ENCODE measurements around the gene EPN3. TPM values are rescaled to one million over a fixed set of nuclear protein-coding genes. Genes with fewer than 3 reads are reported as not detected.

The EPN3 gene
- total RNA-seq, 1 experiment from 2014 or later, result 20.5 TPM

DNA sequence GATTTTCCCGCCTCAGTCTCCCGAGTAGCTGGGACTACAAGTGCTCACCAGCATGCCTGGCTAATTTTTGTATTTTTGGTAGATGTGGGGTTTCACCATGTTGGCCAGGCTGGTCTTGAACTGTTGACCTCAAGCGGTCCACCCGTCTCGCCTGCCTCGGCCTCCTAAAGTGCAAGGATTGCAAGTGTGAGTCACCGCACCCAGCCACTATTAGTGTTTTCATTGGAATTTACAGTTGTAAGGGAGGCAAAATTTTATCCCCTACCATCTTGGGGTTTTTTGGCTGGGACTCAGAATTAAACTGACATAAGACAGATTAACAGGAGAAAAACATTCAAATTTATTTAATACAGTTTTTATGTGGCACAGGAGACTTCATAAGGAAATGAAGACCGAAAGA is 36.6 kb upstream of the EPN3 start:
- DNase-seq (peak; percentile 37), ATAC-seq (no peak)
- H3K4me2 ChIP-seq (ENCODE audit: low read length), result no peak overlapping the region
- H3K4me1 ChIP-seq (ENCODE audit: insufficient read depth, low read length), result peaks cover 8% of the 10 kb centered on the region
- H3K9me2 ChIP-seq (replicated peaks; ENCODE audit: low read length), result no peaks in the 10 kb centered on the region
- no peaks in the 10 kb centered on the region for H3K27me3 ChIP-seq (ENCODE audit: low read length)
- H3K79me2 ChIP-seq (ENCODE audit: low read length), result no peaks in the 10 kb centered on the region
- no peaks in the 10 kb centered on the region for H3F3A ChIP-seq (ENCODE audit: low read length, unreplicated experiment)
- H3K9me3 ChIP-seq (ENCODE audit: low read length), result no peaks in the 10 kb centered on the region
- H3K27ac ChIP-seq (ENCODE audit: low read length), result no peak overlapping the region
- BruUV-seq (replicated peaks), result no TSS peak
- ChIA-PET CTCF (interaction anchor here (0.6 kb wide), 2 partner anchors 18 to 602 kb away, joined by 3 to 5 read pairs; no protein-coding TSS in a partner anchor), POLR2A (ENCODE audit: unreplicated experiment) (no interaction called here)
- intact Hi-C loops (cut with micrococcal nuclease), result no loop called here
- H3K36me3 ChIP-seq (ENCODE audit: low read depth, low read length), result no peaks in the 10 kb centered on the region
- no peak overlapping the region for H2AFZ ChIP-seq (ENCODE audit: low read length)
- no peak overlapping the region for H3K4me3 ChIP-seq (ENCODE audit: low read length)
- H4K20me1 ChIP-seq (ENCODE audit: low read length), result no peaks in the 10 kb centered on the region
- H3K9ac ChIP-seq (ENCODE audit: low read length), result no peak overlapping the region
- TF ChIP-seq EZH2 (IDR thresholded peaks at IDR 0.05; ENCODE audit: low read length, unreplicated experiment), result no peak
- no peak for TF ChIP-seq EZH2phosphoT487 (IDR thresholded peaks at IDR 0.05; ENCODE audit: borderline replicate concordance, low read length)
- TF ChIP-seq, protein P1, sequence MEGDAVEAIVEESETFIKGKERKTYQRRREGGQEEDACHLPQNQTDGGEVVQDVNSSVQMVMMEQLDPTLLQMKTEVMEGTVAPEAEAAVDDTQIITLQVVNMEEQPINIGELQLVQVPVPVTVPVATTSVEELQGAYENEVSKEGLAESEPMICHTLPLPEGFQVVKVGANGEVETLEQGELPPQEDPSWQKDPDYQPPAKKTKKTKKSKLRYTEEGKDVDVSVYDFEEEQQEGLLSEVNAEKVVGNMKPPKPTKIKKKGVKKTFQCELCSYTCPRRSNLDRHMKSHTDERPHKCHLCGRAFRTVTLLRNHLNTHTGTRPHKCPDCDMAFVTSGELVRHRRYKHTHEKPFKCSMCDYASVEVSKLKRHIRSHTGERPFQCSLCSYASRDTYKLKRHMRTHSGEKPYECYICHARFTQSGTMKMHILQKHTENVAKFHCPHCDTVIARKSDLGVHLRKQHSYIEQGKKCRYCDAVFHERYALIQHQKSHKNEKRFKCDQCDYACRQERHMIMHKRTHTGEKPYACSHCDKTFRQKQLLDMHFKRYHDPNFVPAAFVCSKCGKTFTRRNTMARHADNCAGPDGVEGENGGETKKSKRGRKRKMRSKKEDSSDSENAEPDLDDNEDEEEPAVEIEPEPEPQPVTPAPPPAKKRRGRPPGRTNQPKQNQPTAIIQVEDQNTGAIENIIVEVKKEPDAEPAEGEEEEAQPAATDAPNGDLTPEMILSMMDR (conservative IDR thresholded peaks at IDR 0.05; ENCODE audit: low read depth, low read length), result no peak

DNA sequence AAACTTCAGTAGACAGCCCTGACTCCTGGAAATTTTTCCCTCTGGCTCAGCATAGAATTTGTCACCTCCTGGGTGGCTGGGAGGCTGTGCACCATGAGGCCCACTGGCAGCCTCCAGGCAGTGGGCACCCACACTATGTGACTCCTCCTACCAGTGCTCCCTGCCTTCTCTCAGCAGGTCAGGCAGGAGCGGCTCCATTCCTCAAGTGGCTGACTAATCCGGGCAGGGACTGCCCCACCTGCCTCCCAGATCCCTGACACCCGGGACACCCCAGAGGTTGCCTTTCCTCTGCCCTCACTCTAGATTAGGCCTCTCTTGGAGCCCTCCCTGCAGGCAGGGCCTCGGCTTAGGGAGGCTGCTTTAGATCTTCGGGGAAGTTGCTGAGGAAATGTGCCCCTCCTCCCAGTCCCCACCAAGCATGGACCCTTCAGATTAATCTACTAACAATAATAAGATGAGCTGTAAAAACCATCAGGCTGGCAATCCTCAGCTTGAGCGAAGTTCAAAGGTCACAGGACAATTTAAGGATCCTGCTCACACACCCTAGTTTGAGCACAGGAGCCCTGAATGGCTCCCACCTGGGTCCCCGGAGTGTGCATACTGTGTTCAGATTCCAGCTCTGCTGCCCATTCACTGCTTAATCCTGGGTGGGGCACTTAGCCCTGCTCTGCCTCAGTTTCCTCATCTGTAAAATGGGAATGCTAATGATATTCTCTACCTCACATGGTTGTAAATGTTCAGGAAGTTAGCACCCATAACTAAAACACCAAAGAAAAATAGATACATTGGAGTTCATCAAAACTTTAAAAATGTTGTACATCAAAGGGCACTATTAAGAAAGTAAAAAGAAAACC is 34.3 kb upstream of the EPN3 start:
- Histone ChIP-seq H3K9me3 (ENCODE audit: low read length) (no peaks in the 10 kb centered on the region), H3K79me2 (ENCODE audit: low read length) (no peaks in the 10 kb centered on the region), H3K4me2 (ENCODE audit: low read length) (0 out of 2 replicates have a peak overlapping the region, but pooled peaks have one; percentile 3), H3K27ac (ENCODE audit: low read length) (no peak overlapping the region), H2AFZ (ENCODE audit: low read length) (peak overlapping the region; percentile 47), H4K20me1 (ENCODE audit: low read length) (no peaks in the 10 kb centered on the region), H3K36me3 (ENCODE audit: low read depth, low read length) (no peaks in the 10 kb centered on the region), H3K4me3 (ENCODE audit: low read length) (no peak overlapping the region), H3K4me1 (ENCODE audit: insufficient read depth, low read length) (peaks cover 8% of the 10 kb centered on the region), H3F3A (ENCODE audit: low read length, unreplicated experiment) (no peaks in the 10 kb centered on the region), H3K9me2 (replicated peaks; ENCODE audit: low read length) (no peaks in the 10 kb centered on the region), H3K9ac (ENCODE audit: low read length) (no peak overlapping the region), H3K27me3 (ENCODE audit: low read length) (no peaks in the 10 kb centered on the region)
- ChIA-PET POLR2A (ENCODE audit: unreplicated experiment) (no interaction called here), CTCF (interaction anchor here (0.6 kb wide), 1 partner anchor 12 kb away, joined by 5 read pairs; no protein-coding TSS in a partner anchor)
- DNase-seq (peak; percentile 65), ATAC-seq (peak; percentile 91)
- intact Hi-C loops (cut with micrococcal nuclease), result no loop called here
- no TSS peak for BruUV-seq (replicated peaks)
- TF ChIP-seq EZH2 (IDR thresholded peaks at IDR 0.05; ENCODE audit: low read length, unreplicated experiment), result no peak
- TF ChIP-seq EZH2phosphoT487 (IDR thresholded peaks at IDR 0.05; ENCODE audit: borderline replicate concordance, low read length), result no peak
- TF ChIP-seq, protein P1 (conservative IDR thresholded peaks at IDR 0.05; ENCODE audit: low read depth, low read length), result no peak

DNA sequence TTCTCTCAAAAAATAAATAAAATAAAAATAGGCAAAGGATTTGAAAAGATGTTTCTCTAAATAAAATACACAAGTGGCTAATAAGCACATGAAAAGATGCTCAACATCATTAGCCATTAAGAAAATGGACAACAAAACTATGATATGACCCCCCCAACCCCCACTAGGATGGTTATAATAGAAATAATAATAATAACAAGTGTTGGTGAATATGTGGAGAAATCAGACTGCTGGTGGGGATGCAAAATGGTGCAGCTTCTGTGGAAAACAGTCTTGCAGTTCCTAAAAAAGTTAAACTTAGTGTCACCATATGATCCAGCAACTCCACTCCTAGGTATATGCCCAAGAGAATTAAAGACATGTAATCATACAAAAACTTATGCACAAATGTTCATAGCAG is 33.3 kb upstream of the EPN3 start:
- ATAC-seq (no peak), DNase-seq (no peak)
- no peaks in the 10 kb centered on the region for H4K20me1 ChIP-seq (ENCODE audit: low read length)
- H3K4me2 ChIP-seq (ENCODE audit: low read length), result no peak overlapping the region
- H3K4me3 ChIP-seq (ENCODE audit: low read length), result no peak overlapping the region
- ChIA-PET POLR2A (ENCODE audit: unreplicated experiment) (no interaction called here), CTCF (no interaction called here)
- no peaks in the 10 kb centered on the region for H3K36me3 ChIP-seq (ENCODE audit: low read depth, low read length)
- H2AFZ ChIP-seq (ENCODE audit: low read length), result no peak overlapping the region
- no peak overlapping the region for H3K9ac ChIP-seq (ENCODE audit: low read length)
- no peak overlapping the region for H3K27ac ChIP-seq (ENCODE audit: low read length)
- no peaks in the 10 kb centered on the region for H3K79me2 ChIP-seq (ENCODE audit: low read length)
- intact Hi-C loops (cut with micrococcal nuclease), result no loop called here
- H3K27me3 ChIP-seq (ENCODE audit: low read length), result no peaks in the 10 kb centered on the region
- no peaks in the 10 kb centered on the region for H3K9me2 ChIP-seq (replicated peaks; ENCODE audit: low read length)
- H3K4me1 ChIP-seq (ENCODE audit: insufficient read depth, low read length), result peaks cover 8% of the 10 kb centered on the region
- TF ChIP-seq EZH2 (IDR thresholded peaks at IDR 0.05; ENCODE audit: low read length, unreplicated experiment), result no peak
- TF ChIP-seq EZH2phosphoT487 (IDR thresholded peaks at IDR 0.05; ENCODE audit: borderline replicate concordance, low read length), result no peak
- TF ChIP-seq, protein P1 (conservative IDR thresholded peaks at IDR 0.05; ENCODE audit: low read depth, low read length), result no peak
- no peaks in the 10 kb centered on the region for H3K9me3 ChIP-seq (ENCODE audit: low read length)
- no TSS peak for BruUV-seq (replicated peaks)
- H3F3A ChIP-seq (ENCODE audit: low read length, unreplicated experiment), result no peaks in the 10 kb centered on the region

Measured in PC-3 (cell line).